ENCODE measurements around the gene AGMO. TPM values are rescaled to one million over a fixed set of nuclear protein-coding genes. Genes with fewer than 3 reads are reported as not detected.

Gene AGMO
- polyA plus RNA-seq, 4 donors, result 2.5 to 23.0 (median 9.9) TPM

GRCh38 chr7:15252181-15252580 lies 309.6 kb downstream of the AGMO start:
- no peak for FAIRE-seq
- Histone ChIP-seq H3K36me3 (ENCODE audit: control insufficient read depth in 3 of 3, insufficient read depth in 2 of 3, low read depth in 1 of 3, low read length in 3 of 3) (no peaks in the 10 kb centered on the region), H3K27ac (ENCODE audit: low read depth in 1 of 3, low read length in 2 of 3) (no peak overlapping the region), H3K4me3 (ENCODE audit: low read depth in 1 of 3, low read length in 3 of 3) (no peak overlapping the region), H3K4me1 (ENCODE audit: control insufficient read depth in 3 of 3, insufficient read depth in 2 of 3, low read depth in 1 of 3, low read length in 2 of 3) (no peaks in the 10 kb centered on the region), H3K27me3 (ENCODE audit: control insufficient read depth in 3 of 3, insufficient read depth in 3 of 3, low read length in 3 of 3) (no peaks in the 10 kb centered on the region), H3K9me3 (ENCODE audit: control insufficient read depth in 2 of 2, insufficient read depth in 1 of 2, low read depth in 1 of 2, low read length in 1 of 2) (no peaks in the 10 kb centered on the region)
- DNase-seq, result no peak
- 93 to 100% (median 100%) methylated on average over 1 of the region's 1 CpG for WGBS, 3 donors

DNA sequence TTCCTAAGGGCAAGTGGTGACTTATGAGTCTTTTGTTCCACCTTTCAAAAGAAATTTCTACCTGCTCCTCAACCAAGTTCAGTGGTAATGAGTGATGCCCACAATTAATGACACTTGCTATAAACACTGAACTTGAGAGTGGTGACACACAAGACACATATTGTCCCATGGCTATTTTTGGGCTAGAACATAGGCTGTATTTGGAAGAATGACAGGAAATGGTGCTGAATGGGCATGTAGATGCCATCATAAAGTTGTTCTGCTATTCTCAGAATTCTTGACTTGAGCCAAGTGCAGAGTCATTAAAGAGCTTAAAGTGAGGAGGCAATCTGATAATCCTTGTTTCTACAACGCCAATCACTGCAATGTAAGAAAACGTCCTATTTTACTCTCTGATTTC lies 313.3 kb downstream of the AGMO start:
- no peak for FAIRE-seq
- Histone ChIP-seq H3K36me3 (ENCODE audit: control insufficient read depth in 3 of 3, insufficient read depth in 2 of 3, low read depth in 1 of 3, low read length in 3 of 3) (no peaks in the 10 kb centered on the region), H3K4me3 (ENCODE audit: low read depth in 1 of 3, low read length in 3 of 3) (no peak overlapping the region), H3K9me3 (ENCODE audit: control insufficient read depth in 2 of 2, insufficient read depth in 1 of 2, low read depth in 1 of 2, low read length in 1 of 2) (no peaks in the 10 kb centered on the region), H3K27ac (ENCODE audit: low read depth in 1 of 3, low read length in 2 of 3) (no peak overlapping the region), H3K4me1 (ENCODE audit: control insufficient read depth in 3 of 3, insufficient read depth in 2 of 3, low read depth in 1 of 3, low read length in 2 of 3) (no peaks in the 10 kb centered on the region), H3K27me3 (ENCODE audit: control insufficient read depth in 3 of 3, insufficient read depth in 3 of 3, low read length in 3 of 3) (no peaks in the 10 kb centered on the region)
- DNase-seq, result no peak
- WGBS, 3 donors, result 52 to 69% (median 58%) methylated on average over 2 of the region's 2 CpGs

GRCh38 chr7:15245831-15246230 lies 316.0 kb downstream of the AGMO start:
- Histone ChIP-seq H3K27ac (ENCODE audit: low read depth in 1 of 3, low read length in 2 of 3) (no peak overlapping the region), H3K36me3 (ENCODE audit: control insufficient read depth in 3 of 3, insufficient read depth in 2 of 3, low read depth in 1 of 3, low read length in 3 of 3) (no peaks in the 10 kb centered on the region), H3K4me1 (ENCODE audit: control insufficient read depth in 3 of 3, insufficient read depth in 2 of 3, low read depth in 1 of 3, low read length in 2 of 3) (no peaks in the 10 kb centered on the region), H3K27me3 (ENCODE audit: control insufficient read depth in 3 of 3, insufficient read depth in 3 of 3, low read length in 3 of 3) (no peaks in the 10 kb centered on the region), H3K4me3 (ENCODE audit: low read depth in 1 of 3, low read length in 3 of 3) (no peak overlapping the region), H3K9me3 (ENCODE audit: control insufficient read depth in 2 of 2, insufficient read depth in 1 of 2, low read depth in 1 of 2, low read length in 1 of 2) (no peaks in the 10 kb centered on the region)
- FAIRE-seq (no peak), DNase-seq (no peak)
- WGBS, 3 donors, result 59 to 66% (median 63%) methylated on average over 2 of the region's 2 CpGs

GRCh38 chr7:15239801-15240200 lies 322.0 kb downstream of the AGMO start:
- H3K27ac ChIP-seq (ENCODE audit: low read depth in 1 of 3, low read length in 2 of 3), result no peak overlapping the region
- 77 to 82% (median 78%) methylated on average over 4 of the region's 4 CpGs for WGBS, 3 donors
- no peak for DNase-seq
- H3K4me3 ChIP-seq (ENCODE audit: low read depth in 1 of 3, low read length in 3 of 3), result no peak overlapping the region
- no peaks in the 10 kb centered on the region for H3K4me1 ChIP-seq (ENCODE audit: control insufficient read depth in 3 of 3, insufficient read depth in 2 of 3, low read depth in 1 of 3, low read length in 2 of 3)
- H3K27me3 ChIP-seq (ENCODE audit: control insufficient read depth in 3 of 3, insufficient read depth in 3 of 3, low read length in 3 of 3), result no peaks in the 10 kb centered on the region
- H3K9me3 ChIP-seq (ENCODE audit: control insufficient read depth in 2 of 2, insufficient read depth in 1 of 2, low read depth in 1 of 2, low read length in 1 of 2), result no peaks in the 10 kb centered on the region
- H3K36me3 ChIP-seq (ENCODE audit: control insufficient read depth in 3 of 3, insufficient read depth in 2 of 3, low read depth in 1 of 3, low read length in 3 of 3), result no peaks in the 10 kb centered on the region
- FAIRE-seq, result no peak

GRCh38 chr7:15236952-15237351 lies 324.9 kb downstream of the AGMO start:
- no peak overlapping the region for H3K4me3 ChIP-seq (ENCODE audit: low read depth in 1 of 3, low read length in 3 of 3)
- FAIRE-seq (no peak), DNase-seq (no peak)
- no peaks in the 10 kb centered on the region for H3K9me3 ChIP-seq (ENCODE audit: control insufficient read depth in 2 of 2, insufficient read depth in 1 of 2, low read depth in 1 of 2, low read length in 1 of 2)
- no peaks in the 10 kb centered on the region for H3K27me3 ChIP-seq (ENCODE audit: control insufficient read depth in 3 of 3, insufficient read depth in 3 of 3, low read length in 3 of 3)
- no peak overlapping the region for H3K27ac ChIP-seq (ENCODE audit: low read depth in 1 of 3, low read length in 2 of 3)
- 39 to 59% (median 51%) methylated on average over 2 of the region's 2 CpGs for WGBS, 3 donors
- no peaks in the 10 kb centered on the region for H3K4me1 ChIP-seq (ENCODE audit: control insufficient read depth in 3 of 3, insufficient read depth in 2 of 3, low read depth in 1 of 3, low read length in 2 of 3)
- no peaks in the 10 kb centered on the region for H3K36me3 ChIP-seq (ENCODE audit: control insufficient read depth in 3 of 3, insufficient read depth in 2 of 3, low read depth in 1 of 3, low read length in 3 of 3)

DNA sequence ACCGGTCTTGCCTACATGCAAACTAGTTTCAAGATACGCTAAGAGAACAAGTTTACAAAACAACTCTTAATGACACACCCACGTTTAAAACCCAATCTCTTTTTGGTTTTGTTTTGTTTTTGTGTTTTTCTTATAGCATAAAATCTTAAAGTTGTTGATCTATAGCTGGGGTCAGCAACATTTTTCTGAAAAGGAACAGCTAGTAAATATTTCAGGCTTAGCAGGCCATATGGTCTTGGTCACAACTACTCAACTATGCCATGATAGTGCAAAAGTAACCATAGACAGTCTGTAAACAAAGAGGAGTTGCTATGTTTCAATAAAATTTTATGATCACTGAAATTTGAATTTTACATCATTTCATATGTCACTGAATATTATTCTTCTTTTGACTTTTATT lies 327.4 kb downstream of the AGMO start:
- Histone ChIP-seq H3K27me3 (ENCODE audit: control insufficient read depth in 3 of 3, insufficient read depth in 3 of 3, low read length in 3 of 3) (no peaks in the 10 kb centered on the region), H3K9me3 (ENCODE audit: control insufficient read depth in 2 of 2, insufficient read depth in 1 of 2, low read depth in 1 of 2, low read length in 1 of 2) (no peaks in the 10 kb centered on the region), H3K36me3 (ENCODE audit: control insufficient read depth in 3 of 3, insufficient read depth in 2 of 3, low read depth in 1 of 3, low read length in 3 of 3) (no peaks in the 10 kb centered on the region), H3K4me1 (ENCODE audit: control insufficient read depth in 3 of 3, insufficient read depth in 2 of 3, low read depth in 1 of 3, low read length in 2 of 3) (no peaks in the 10 kb centered on the region), H3K4me3 (ENCODE audit: low read depth in 1 of 3, low read length in 3 of 3) (no peak overlapping the region), H3K27ac (ENCODE audit: low read depth in 1 of 3, low read length in 2 of 3) (no peak overlapping the region)
- FAIRE-seq, result no peak
- DNase-seq, result no peak
- 68 to 75% (median 73%) methylated on average over 3 of the region's 3 CpGs for WGBS, 3 donors

GRCh38 chr7:15228831-15229230 lies 333.0 kb downstream of the AGMO start:
- Histone ChIP-seq H3K27me3 (ENCODE audit: control insufficient read depth in 3 of 3, insufficient read depth in 3 of 3, low read length in 3 of 3) (no peaks in the 10 kb centered on the region), H3K9me3 (ENCODE audit: control insufficient read depth in 2 of 2, insufficient read depth in 1 of 2, low read depth in 1 of 2, low read length in 1 of 2) (no peaks in the 10 kb centered on the region), H3K27ac (ENCODE audit: low read depth in 1 of 3, low read length in 2 of 3) (no peak overlapping the region), H3K4me3 (ENCODE audit: low read depth in 1 of 3, low read length in 3 of 3) (no peak overlapping the region), H3K36me3 (ENCODE audit: control insufficient read depth in 3 of 3, insufficient read depth in 2 of 3, low read depth in 1 of 3, low read length in 3 of 3) (no peaks in the 10 kb centered on the region), H3K4me1 (ENCODE audit: control insufficient read depth in 3 of 3, insufficient read depth in 2 of 3, low read depth in 1 of 3, low read length in 2 of 3) (no peaks in the 10 kb centered on the region)
- no peak for FAIRE-seq
- 86 to 91% (median 88%) methylated on average over 3 of the region's 3 CpGs for WGBS, 3 donors
- no peak for DNase-seq

- Histone ChIP-seq H3K27me3 (ENCODE audit: control insufficient read depth in 3 of 3, insufficient read depth in 3 of 3, low read length in 3 of 3) (no peaks in the 10 kb centered on the region), H3K36me3 (ENCODE audit: control insufficient read depth in 3 of 3, insufficient read depth in 2 of 3, low read depth in 1 of 3, low read length in 3 of 3) (no peaks in the 10 kb centered on the region), H3K9me3 (ENCODE audit: control insufficient read depth in 2 of 2, insufficient read depth in 1 of 2, low read depth in 1 of 2, low read length in 1 of 2) (no peaks in the 10 kb centered on the region), H3K4me1 (ENCODE audit: control insufficient read depth in 3 of 3, insufficient read depth in 2 of 3, low read depth in 1 of 3, low read length in 2 of 3) (no peaks in the 10 kb centered on the region), H3K27ac (ENCODE audit: low read depth in 1 of 3, low read length in 2 of 3) (no peak overlapping the region), H3K4me3 (ENCODE audit: low read depth in 1 of 3, low read length in 3 of 3) (no peak overlapping the region)
- FAIRE-seq (no peak), DNase-seq (no peak)
- 5 to 55% (median 37%) methylated on average over 1 of the region's 1 CpG for WGBS, 3 donors
Observed at GRCh38 chr7:15225981-15226380, 335.8 kb downstream of the AGMO start.

DNA sequence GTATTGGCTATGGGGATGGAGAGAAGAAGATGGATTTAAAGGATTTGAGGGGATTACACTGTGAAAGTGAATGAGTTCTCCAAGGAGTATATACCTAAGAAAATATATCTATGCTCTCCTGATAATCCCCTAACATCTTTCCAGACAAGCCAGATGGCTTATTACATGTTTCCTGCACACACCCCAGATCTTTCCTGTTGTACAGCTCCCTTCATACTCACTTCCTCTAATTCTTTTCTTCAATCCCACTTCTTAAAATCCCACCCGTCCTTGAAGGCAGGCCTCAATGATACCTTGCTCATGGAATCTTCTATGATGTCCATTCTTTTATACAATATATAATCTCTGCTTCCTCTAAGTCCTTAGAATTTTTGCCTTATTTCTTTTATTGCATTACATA lies 342.1 kb downstream of the AGMO start:
- FAIRE-seq (no peak), DNase-seq (no peak)
- H3K27me3 ChIP-seq (ENCODE audit: control insufficient read depth in 3 of 3, insufficient read depth in 3 of 3, low read length in 3 of 3), result no peaks in the 10 kb centered on the region
- no peak overlapping the region for H3K27ac ChIP-seq (ENCODE audit: low read depth in 1 of 3, low read length in 2 of 3)
- no peaks in the 10 kb centered on the region for H3K4me1 ChIP-seq (ENCODE audit: control insufficient read depth in 3 of 3, insufficient read depth in 2 of 3, low read depth in 1 of 3, low read length in 2 of 3)
- H3K9me3 ChIP-seq (ENCODE audit: control insufficient read depth in 2 of 2, insufficient read depth in 1 of 2, low read depth in 1 of 2, low read length in 1 of 2), result no peaks in the 10 kb centered on the region
- 53 to 70% (median 55%) methylated on average over 1 of the region's 1 CpG for WGBS, 3 donors
- H3K36me3 ChIP-seq (ENCODE audit: control insufficient read depth in 3 of 3, insufficient read depth in 2 of 3, low read depth in 1 of 3, low read length in 3 of 3), result no peaks in the 10 kb centered on the region
- H3K4me3 ChIP-seq (ENCODE audit: low read depth in 1 of 3, low read length in 3 of 3), result no peak overlapping the region

Measured in small intestine (tissue), 7 donors.